Measurements from ENCODE around the gene KCNK16.
A peak's percentile ranks its signal among the peaks of the same experiment; 100 is the strongest.

The KCNK16 gene

GRCh38 chr6:39322306-39322850, at the start of gene KCNK16:
Gene KCNK16, minus strand, starts transcription at chr6:39322702. Its CDS starts 162 bp downstream, at chr6:39322540.
- DNase-seq (ENCODE audit: low read depth in 3 of 3, low spot score in 1 of 3): no peak

DNA sequence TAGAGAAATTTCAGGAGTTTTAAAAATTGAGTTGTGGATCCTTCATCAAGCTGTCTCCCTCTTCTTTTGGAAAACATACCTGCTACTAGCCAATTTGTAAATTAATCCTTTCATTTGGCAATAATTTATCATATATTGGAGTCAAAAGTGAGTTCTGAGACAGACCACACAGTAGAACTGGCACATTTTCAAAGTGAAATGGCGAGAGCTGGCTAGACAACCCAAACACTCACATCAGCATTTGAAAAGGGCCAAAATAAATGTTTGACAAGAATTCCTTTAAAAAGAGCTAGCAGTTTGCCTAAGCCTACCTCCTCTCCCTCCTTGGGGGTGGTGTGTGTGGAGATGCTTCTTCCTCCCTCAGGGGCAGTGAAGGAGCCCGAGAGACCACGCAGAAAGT, 47.9 kb upstream of the KCNK16 start:
- DNase-seq (ENCODE audit: low read depth in 3 of 3, low spot score in 1 of 3): no peak

DNA sequence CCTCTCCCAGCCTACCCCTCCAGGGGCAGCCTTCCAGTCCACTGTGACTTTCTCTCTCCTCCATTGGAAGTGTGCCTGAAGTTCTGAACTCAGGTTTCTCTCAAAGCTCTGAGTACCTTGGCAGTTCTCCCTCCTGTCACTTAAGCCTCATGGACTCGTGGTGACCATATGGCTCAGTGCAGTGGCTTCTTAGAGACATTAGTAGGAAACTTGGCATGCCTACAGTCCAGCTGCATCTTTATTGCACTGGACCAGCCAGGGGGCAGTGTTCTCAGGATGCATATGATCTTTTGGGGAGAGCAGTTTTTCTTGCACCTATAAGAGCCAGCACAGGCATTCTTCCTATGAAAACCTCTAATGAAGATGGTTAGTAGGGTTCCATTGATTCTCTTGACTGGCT, 47.5 kb upstream of the KCNK16 start:
- no peak for DNase-seq (ENCODE audit: low read depth in 3 of 3, low spot score in 1 of 3)

- DNase-seq (ENCODE audit: low read depth in 3 of 3, low spot score in 1 of 3): no peak
These were observed 45.2 kb upstream of the KCNK16 start for GRCh38 chr6:39367700-39368099.

DNA sequence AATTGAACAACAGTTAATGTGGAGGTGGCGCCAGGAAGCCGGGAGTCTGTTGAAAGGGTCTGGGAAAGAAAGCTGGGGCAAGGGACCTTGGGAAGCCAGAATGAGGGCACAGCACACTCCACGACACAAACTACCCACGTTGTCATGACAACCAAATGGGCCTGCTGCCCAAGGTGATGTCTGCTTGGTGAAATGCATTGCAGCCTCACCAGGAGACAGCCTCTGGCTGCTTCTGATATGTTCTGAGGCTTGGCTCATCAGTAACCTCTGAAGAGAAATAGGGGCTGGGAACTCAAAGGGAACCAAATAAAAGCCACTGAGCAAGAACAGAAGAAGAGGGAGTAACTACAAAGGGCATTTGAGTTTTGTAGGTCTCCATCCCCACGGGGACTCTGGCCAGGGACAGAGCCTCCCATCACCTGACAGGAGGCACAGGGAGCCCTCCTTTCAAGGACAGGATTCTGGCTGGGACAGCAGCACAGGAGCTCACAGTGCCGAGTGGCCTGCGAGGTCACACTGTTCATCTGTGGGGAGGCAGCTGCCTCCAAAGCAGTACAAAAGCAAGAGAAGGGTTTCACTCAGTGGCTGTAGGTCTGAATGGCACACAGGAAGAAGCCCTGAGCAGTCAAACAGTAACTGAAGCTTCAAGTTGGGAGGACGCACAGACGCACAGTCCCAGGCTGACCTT, 44.6 kb upstream of the KCNK16 start:
- no peak for DNase-seq (ENCODE audit: low read depth in 3 of 3, low spot score in 1 of 3)

GRCh38 chr6:39365281-39366074, 43.0 kb upstream of the KCNK16 start:
- no peak for DNase-seq (ENCODE audit: low read depth in 3 of 3, low spot score in 1 of 3)

DNA sequence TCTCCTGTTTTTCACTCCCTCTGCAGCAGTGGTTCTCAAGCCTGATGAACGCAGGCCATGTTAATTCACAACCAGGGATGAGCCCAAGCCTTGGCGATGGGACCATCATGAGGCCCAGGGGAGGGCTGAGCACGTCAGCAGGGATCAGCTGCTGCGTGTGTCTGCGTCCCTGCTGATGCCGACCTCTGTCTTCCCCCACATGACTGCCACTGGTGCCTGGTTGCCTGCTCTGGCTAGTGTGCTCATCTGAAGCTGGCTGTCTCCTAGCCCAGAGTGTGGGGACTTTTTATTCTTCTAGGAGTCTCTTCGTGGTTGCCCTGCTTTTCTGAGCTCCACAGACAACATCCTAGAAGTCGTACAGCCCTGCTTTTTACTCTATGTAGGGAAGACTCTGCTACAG, 40.8 kb upstream of the KCNK16 start:
- DNase-seq (ENCODE audit: low read depth in 3 of 3, low spot score in 1 of 3): no peak

DNA sequence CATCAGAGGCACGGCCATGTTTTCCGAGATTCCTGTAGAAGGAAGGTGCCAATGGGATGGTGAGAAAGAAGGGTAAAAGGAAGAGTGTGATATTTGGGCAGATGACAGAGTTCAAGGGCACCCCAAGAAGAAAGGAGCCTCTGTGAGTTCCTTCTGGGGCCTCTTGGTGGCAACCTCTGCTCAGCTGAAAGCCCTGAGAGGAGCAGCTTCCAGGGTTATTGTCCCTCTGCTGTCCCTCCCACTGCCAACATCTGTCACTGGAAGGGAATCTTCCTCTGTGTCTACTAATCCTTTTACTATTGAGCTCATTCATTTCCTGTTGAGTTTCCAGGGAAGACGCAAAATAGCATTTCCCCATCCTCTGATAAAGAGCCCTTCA, 40.0 kb upstream of the KCNK16 start:
- no peak for DNase-seq (ENCODE audit: low read depth in 3 of 3, low spot score in 1 of 3)

- DNase-seq (ENCODE audit: low read depth in 3 of 3, low spot score in 1 of 3): peak in 1 of 3 donors; percentile 30
These were observed 39.4 kb upstream of the KCNK16 start for GRCh38 chr6:39361657-39362486.

GRCh38 chr6:39360378-39360777, 37.9 kb upstream of the KCNK16 start:
- DNase-seq (ENCODE audit: low read depth in 3 of 3, low spot score in 1 of 3): no peak

GRCh38 chr6:39357998-39358686, 35.6 kb upstream of the KCNK16 start:
- no peak for DNase-seq (ENCODE audit: low read depth in 3 of 3, low spot score in 1 of 3)

GRCh38 chr6:39353698-39354315, 31.3 kb upstream of the KCNK16 start:
- no peak for DNase-seq (ENCODE audit: low read depth in 3 of 3, low spot score in 1 of 3)

DNA sequence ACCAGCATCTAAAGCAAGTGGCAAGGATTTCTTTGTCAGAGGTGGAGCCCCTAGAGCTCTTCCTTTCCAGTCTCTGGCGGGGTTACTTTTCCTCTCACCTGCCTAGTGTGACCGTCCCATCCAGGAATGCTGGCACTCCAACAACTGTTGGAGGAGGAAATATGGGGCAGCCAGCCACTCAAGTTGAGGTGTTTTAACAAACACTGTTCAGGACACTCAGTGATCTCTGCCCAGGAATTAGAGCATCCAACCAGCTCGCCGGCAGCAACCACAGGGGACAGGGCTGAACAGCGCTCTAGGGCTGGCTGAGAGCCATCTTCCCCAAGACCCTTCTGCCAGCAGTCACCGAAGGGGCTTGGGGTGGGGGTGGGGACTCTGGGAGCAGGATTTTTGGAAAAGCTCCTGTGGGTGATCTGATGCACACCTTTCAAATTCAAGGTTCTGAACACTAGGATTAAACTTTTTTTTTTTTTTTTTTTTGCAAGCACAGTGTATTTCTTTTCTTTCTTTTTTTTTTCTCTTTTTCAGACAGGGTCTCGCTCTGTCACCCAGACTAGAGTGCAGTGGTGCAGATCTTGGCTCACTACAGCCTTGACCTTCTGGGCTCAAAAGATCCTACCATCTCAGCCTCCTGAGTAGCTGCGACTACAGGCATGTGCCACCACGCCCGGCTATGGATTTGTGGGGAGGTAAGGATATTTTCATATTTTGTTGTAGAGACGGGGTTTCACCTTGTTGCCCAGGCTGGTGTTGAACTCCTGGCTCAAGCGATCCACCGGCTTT, 28.4 kb upstream of the KCNK16 start:
- DNase-seq (ENCODE audit: low read depth in 3 of 3, low spot score in 1 of 3): no peak

GRCh38 chr6:39348740-39349139, 26.2 kb upstream of the KCNK16 start:
- DNase-seq (ENCODE audit: low read depth in 3 of 3, low spot score in 1 of 3): no peak

- peak in 2 of 3 donors; percentile 9 to 46 for DNase-seq (ENCODE audit: low read depth in 3 of 3, low spot score in 1 of 3)
These were observed 25.5 kb upstream of the KCNK16 start for GRCh38 chr6:39347906-39348585.

DNA sequence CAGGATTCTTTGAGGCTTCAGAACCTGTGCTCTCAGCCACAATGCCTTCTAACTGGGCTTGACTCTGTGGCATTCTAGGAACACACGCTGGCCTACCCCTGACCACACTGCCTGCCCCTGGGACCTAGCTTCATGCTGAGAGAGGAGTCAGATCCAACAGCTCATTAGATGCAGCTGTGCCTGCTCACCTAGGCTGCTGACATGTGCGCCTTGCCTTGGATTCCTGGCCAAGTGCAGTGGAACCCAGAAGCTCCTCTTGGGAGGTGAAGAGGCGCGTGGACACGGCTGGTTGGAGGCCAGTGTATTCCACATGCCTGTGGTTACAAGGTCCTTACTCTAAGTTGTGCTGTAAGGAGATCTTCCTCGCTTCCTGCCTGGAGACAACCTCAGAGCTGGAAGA, 24.7 kb upstream of the KCNK16 start:
- DNase-seq (ENCODE audit: low read depth in 3 of 3, low spot score in 1 of 3): no peak

GRCh38 chr6:39344821-39345280, 22.3 kb upstream of the KCNK16 start:
- DNase-seq (ENCODE audit: low read depth in 3 of 3, low spot score in 1 of 3): no peak

GRCh38 chr6:39343396-39343870, 20.9 kb upstream of the KCNK16 start:
- DNase-seq (ENCODE audit: low read depth in 3 of 3, low spot score in 1 of 3): no peak

Data from stimulated activated CD4-positive, alpha-beta T cell treated with anti-CD3 and anti-CD28 coated beads, TNF-alpha, amount 100 ng/mL, for 1 hour (primary cell).